ENCODE measurements around the gene C18orf54.

Gene C18orf54

GRCh38 chr18:54411781-54412180, 54.1 kb downstream of the C18orf54 start:
- Histone ChIP-seq H3K27me3 (ENCODE audit: control insufficient read depth in 1 of 2, insufficient read depth in 2 of 2, low read length in 2 of 2) (no peaks in the 10 kb centered on the region), H3K4me1 (ENCODE audit: control insufficient read depth in 1 of 2, insufficient read depth in 2 of 2, low read length in 2 of 2) (no peaks in the 10 kb centered on the region), H3K9ac (ENCODE audit: low read depth in 1 of 2, low read length in 2 of 2) (no peak overlapping the region), H3K4me3 (ENCODE audit: low read depth in 1 of 2, low read length in 2 of 2) (no peak overlapping the region), H3K9me3 (ENCODE audit: control insufficient read depth in 1 of 2, low read length in 2 of 2) (no peaks in the 10 kb centered on the region), H3K36me3 (ENCODE audit: control insufficient read depth in 1 of 2, insufficient read depth in 2 of 2, low read length in 2 of 2) (no peaks in the 10 kb centered on the region), H3K27ac (ENCODE audit: low read depth, low read length) (no peak overlapping the region)

GRCh38 chr18:54415086-54415485, 57.4 kb downstream of the C18orf54 start:
- no peaks in the 10 kb centered on the region for H3K36me3 ChIP-seq (ENCODE audit: control insufficient read depth in 1 of 2, insufficient read depth in 2 of 2, low read length in 2 of 2)
- no peak overlapping the region for H3K9ac ChIP-seq (ENCODE audit: low read depth in 1 of 2, low read length in 2 of 2)
- no peak overlapping the region for H3K27ac ChIP-seq (ENCODE audit: low read depth, low read length)
- H3K9me3 ChIP-seq (ENCODE audit: control insufficient read depth in 1 of 2, low read length in 2 of 2) = no peaks in the 10 kb centered on the region
- no peaks in the 10 kb centered on the region for H3K4me1 ChIP-seq (ENCODE audit: control insufficient read depth in 1 of 2, insufficient read depth in 2 of 2, low read length in 2 of 2)
- H3K27me3 ChIP-seq (ENCODE audit: control insufficient read depth in 1 of 2, insufficient read depth in 2 of 2, low read length in 2 of 2) = no peaks in the 10 kb centered on the region
- no peak overlapping the region for H3K4me3 ChIP-seq (ENCODE audit: low read depth in 1 of 2, low read length in 2 of 2)

GRCh38 chr18:54416436-54416835, 58.7 kb downstream of the C18orf54 start:
- no peak overlapping the region for H3K27ac ChIP-seq (ENCODE audit: low read depth, low read length)
- H3K9ac ChIP-seq (ENCODE audit: low read depth in 1 of 2, low read length in 2 of 2) = no peak overlapping the region
- H3K4me3 ChIP-seq (ENCODE audit: low read depth in 1 of 2, low read length in 2 of 2) = no peak overlapping the region
- no peaks in the 10 kb centered on the region for H3K9me3 ChIP-seq (ENCODE audit: control insufficient read depth in 1 of 2, low read length in 2 of 2)
- H3K4me1 ChIP-seq (ENCODE audit: control insufficient read depth in 1 of 2, insufficient read depth in 2 of 2, low read length in 2 of 2) = no peaks in the 10 kb centered on the region
- no peaks in the 10 kb centered on the region for H3K27me3 ChIP-seq (ENCODE audit: control insufficient read depth in 1 of 2, insufficient read depth in 2 of 2, low read length in 2 of 2)
- H3K36me3 ChIP-seq (ENCODE audit: control insufficient read depth in 1 of 2, insufficient read depth in 2 of 2, low read length in 2 of 2) = no peaks in the 10 kb centered on the region

- Histone ChIP-seq H3K4me1 (ENCODE audit: control insufficient read depth in 1 of 2, insufficient read depth in 2 of 2, low read length in 2 of 2) (no peaks in the 10 kb centered on the region), H3K9ac (ENCODE audit: low read depth in 1 of 2, low read length in 2 of 2) (no peak overlapping the region), H3K27me3 (ENCODE audit: control insufficient read depth in 1 of 2, insufficient read depth in 2 of 2, low read length in 2 of 2) (no peaks in the 10 kb centered on the region), H3K27ac (ENCODE audit: low read depth, low read length) (no peak overlapping the region), H3K9me3 (ENCODE audit: control insufficient read depth in 1 of 2, low read length in 2 of 2) (no peaks in the 10 kb centered on the region), H3K36me3 (ENCODE audit: control insufficient read depth in 1 of 2, insufficient read depth in 2 of 2, low read length in 2 of 2) (no peaks in the 10 kb centered on the region), H3K4me3 (ENCODE audit: low read depth in 1 of 2, low read length in 2 of 2) (no peak overlapping the region)
These were observed 66.1 kb downstream of the C18orf54 start for GRCh38 chr18:54423831-54424230.

GRCh38 chr18:54426085-54426665, 68.5 kb downstream of the C18orf54 start:
- Histone ChIP-seq H3K4me3 (ENCODE audit: low read depth in 1 of 2, low read length in 2 of 2) (no peak overlapping the region), H3K9ac (ENCODE audit: low read depth in 1 of 2, low read length in 2 of 2) (no peak overlapping the region), H3K9me3 (ENCODE audit: control insufficient read depth in 1 of 2, low read length in 2 of 2) (no peaks in the 10 kb centered on the region), H3K4me1 (ENCODE audit: control insufficient read depth in 1 of 2, insufficient read depth in 2 of 2, low read length in 2 of 2) (no peaks in the 10 kb centered on the region), H3K27ac (ENCODE audit: low read depth, low read length) (no peak overlapping the region), H3K27me3 (ENCODE audit: control insufficient read depth in 1 of 2, insufficient read depth in 2 of 2, low read length in 2 of 2) (no peaks in the 10 kb centered on the region), H3K36me3 (ENCODE audit: control insufficient read depth in 1 of 2, insufficient read depth in 2 of 2, low read length in 2 of 2) (no peaks in the 10 kb centered on the region)

Data from duodenal mucosa (tissue), 2 donors.